ENCODE measurements around the gene NCLN. TPM values are rescaled to one million over a fixed set of nuclear protein-coding genes. Genes with fewer than 3 reads are reported as not detected.
A peak's percentile ranks its signal among the peaks of the same experiment; 100 is the strongest.
"Not testable (repeated sequence)": the region's sequence is repeated elsewhere in the genome, so short reads cannot be mapped to it uniquely, and the experiment has no call there.

The NCLN gene
- total and polyA plus RNA-seq, 3 experiments from 2014 or later = 47.4 to 96.0 (median 94.7) TPM

GRCh38 chr19:3208317-3209207 lies 22.8 kb downstream of the NCLN start:
- Histone ChIP-seq H3K9me3 (ENCODE audit: low read length) (no peaks in the 10 kb centered on the region), H3K27me3 (ENCODE audit: insufficient read depth, low read length, poor library complexity, severe bottlenecking) (no peaks in the 10 kb centered on the region), H3K4me1 (ENCODE audit: insufficient read depth, low read length) (no peaks in the 10 kb centered on the region), H3K36me3 (ENCODE audit: insufficient read depth, low read length) (no peaks in the 10 kb centered on the region), H3K27ac (ENCODE audit: low read depth, low read length) (no peak overlapping the region), H3K4me3 (ENCODE audit: low read length) (no peak overlapping the region)
- DNase-seq = no peak
- H3K27me3 Mint-ChIP-seq = peaks cover 0 to 3% of the 10 kb centered on the region in 2 donors
- ChIA-PET POLR2A (no interaction called here), CTCF (no interaction called here)
- no peaks in the 10 kb centered on the region for H3K9me3 Mint-ChIP-seq
- no peak overlapping the region for H3K4me3 Mint-ChIP-seq
- H3K4me1 Mint-ChIP-seq = peaks cover 0 to 2% (median 0%) of the 10 kb centered on the region in 3 donors
- peaks cover 0 to 35% (median 0%) of the 10 kb centered on the region in 3 donors for H3K36me3 Mint-ChIP-seq
- H3K27ac Mint-ChIP-seq = no peak overlapping the region

DNA sequence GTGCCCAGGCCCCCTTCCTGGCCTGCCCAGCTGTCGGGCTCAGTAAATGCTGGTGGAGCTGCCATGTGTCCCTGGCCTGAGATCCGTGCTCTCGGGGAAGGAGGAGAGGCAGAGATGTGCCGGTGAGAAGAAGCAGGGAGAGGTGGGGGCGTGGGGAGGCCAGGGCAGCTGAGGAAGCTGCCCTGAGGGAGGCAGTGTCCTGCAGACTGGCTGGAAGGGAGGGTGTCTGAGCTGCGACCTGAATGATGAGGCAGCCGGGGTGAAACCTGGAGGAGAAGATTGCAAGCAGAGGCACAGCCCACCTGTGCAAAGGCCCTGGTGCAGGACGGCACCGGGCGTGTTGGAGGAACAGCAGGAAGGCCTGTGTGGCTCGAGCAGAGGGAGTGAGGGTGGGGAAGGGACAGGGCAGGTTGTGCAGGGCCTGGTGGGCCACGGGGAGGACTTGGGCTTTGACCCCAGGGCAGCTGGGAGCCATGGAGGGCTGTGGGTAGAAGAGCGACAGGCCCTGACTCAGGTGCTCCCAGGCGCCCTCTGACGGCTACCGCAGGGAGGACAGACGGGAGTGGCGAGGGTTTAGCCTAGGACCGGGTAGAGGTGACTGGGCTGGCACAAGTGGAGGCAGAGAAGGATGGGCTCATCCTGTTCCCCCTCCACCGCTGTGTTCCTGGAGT lies 24.8 kb downstream of the NCLN start:
- no peaks in the 10 kb centered on the region for H3K9me3 ChIP-seq (ENCODE audit: low read length)
- ChIA-PET CTCF (interaction anchor here (0.7 to 1.4 kb wide), 3 partner anchors 27 to 260 kb away, joined by 3 read pairs; no protein-coding TSS in a partner anchor), POLR2A (no interaction called here)
- H3K27ac Mint-ChIP-seq = peak overlapping the region in 1 of 8 donors; percentile 77
- H3K27me3 Mint-ChIP-seq = peaks cover 0 to 3% of the 10 kb centered on the region in 2 donors
- peaks cover 0 to 2% (median 0%) of the 10 kb centered on the region in 3 donors for H3K4me1 Mint-ChIP-seq
- H3K36me3 Mint-ChIP-seq = peaks cover 0 to 24% (median 0%) of the 10 kb centered on the region in 3 donors
- no peaks in the 10 kb centered on the region for H3K9me3 Mint-ChIP-seq
- H3K4me1 ChIP-seq (ENCODE audit: insufficient read depth, low read length) = no peaks in the 10 kb centered on the region
- no peak overlapping the region for H3K4me3 Mint-ChIP-seq
- no peaks in the 10 kb centered on the region for H3K36me3 ChIP-seq (ENCODE audit: insufficient read depth, low read length)
- H3K27me3 ChIP-seq (ENCODE audit: insufficient read depth, low read length, poor library complexity, severe bottlenecking) = no peaks in the 10 kb centered on the region
- no peak overlapping the region for H3K27ac ChIP-seq (ENCODE audit: low read depth, low read length)
- peak; percentile 36 to 71 (median 49) for DNase-seq
- no peak overlapping the region for H3K4me3 ChIP-seq (ENCODE audit: low read length)

DNA sequence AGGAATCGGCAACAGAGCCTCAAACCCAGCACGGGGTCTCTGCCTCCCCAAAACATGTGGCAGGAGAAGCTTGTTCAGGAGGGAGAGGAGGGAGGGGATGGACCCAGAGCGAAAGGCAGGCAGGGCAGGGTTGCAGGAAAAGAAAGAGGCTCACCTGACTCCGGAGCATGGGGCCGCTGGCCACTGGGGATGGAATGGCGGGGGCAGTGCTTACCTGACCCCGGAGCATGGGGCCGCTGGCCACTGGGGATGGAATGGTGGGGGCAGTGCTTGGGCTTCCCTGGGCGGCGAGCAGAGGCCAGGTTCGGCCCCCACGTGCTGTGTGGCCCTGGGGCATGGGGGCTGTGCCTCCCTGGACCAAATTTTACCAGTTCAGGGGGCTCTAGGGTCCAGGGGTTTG lies 25.5 kb downstream of the NCLN start:
- no peak overlapping the region for H3K4me3 Mint-ChIP-seq
- H3K27ac ChIP-seq (ENCODE audit: low read depth, low read length) = no peak overlapping the region
- H3K27me3 Mint-ChIP-seq = peaks cover 0 to 3% of the 10 kb centered on the region in 2 donors
- H3K4me1 Mint-ChIP-seq = peaks cover 0 to 2% (median 0%) of the 10 kb centered on the region in 3 donors
- CTCF ChIA-PET = no interaction called here
- POLR2A ChIA-PET = interaction anchor here (1.3 kb wide), 1 partner anchor 13 kb away, joined by 6 read pairs; the partner anchor contains the start of gene CELF5
- H3K27ac Mint-ChIP-seq = no peak overlapping the region
- H3K4me1 ChIP-seq (ENCODE audit: insufficient read depth, low read length) = no peaks in the 10 kb centered on the region
- no peaks in the 10 kb centered on the region for H3K9me3 Mint-ChIP-seq
- DNase-seq = peak in 1 of 5 donors; percentile 43
- no peaks in the 10 kb centered on the region for H3K36me3 ChIP-seq (ENCODE audit: insufficient read depth, low read length)
- H3K9me3 ChIP-seq (ENCODE audit: low read length) = no peaks in the 10 kb centered on the region
- peaks cover 0 to 20% (median 0%) of the 10 kb centered on the region in 3 donors for H3K36me3 Mint-ChIP-seq
- H3K27me3 ChIP-seq (ENCODE audit: insufficient read depth, low read length, poor library complexity, severe bottlenecking) = no peaks in the 10 kb centered on the region
- H3K4me3 ChIP-seq (ENCODE audit: low read length) = no peak overlapping the region

DNA sequence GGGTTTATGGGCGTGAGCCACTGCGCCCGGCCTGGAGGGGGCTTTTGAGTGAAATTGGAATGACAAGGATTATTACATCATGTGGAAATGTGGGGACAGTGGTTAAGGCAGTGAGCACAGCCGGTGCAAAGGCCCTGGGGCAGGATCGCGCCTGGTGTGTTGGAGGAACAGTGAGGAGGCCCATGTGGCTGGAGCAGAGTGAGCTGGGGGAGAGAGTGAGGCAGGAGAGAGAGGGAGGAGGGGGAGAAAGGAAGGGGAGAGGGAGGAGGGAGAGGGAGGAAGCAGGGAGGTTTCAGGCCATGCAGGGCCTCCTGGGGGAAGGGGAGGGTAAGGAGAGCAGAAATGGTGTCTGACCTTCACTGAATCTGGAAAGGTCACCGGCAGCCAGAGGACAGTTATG lies 27.4 kb downstream of the NCLN start:
- H3K9me3 Mint-ChIP-seq = no peaks in the 10 kb centered on the region
- H3K27ac Mint-ChIP-seq = no peak overlapping the region
- Histone ChIP-seq H3K9me3 (ENCODE audit: low read length) (no peaks in the 10 kb centered on the region), H3K4me3 (ENCODE audit: low read length) (no peak overlapping the region), H3K4me1 (ENCODE audit: insufficient read depth, low read length) (no peaks in the 10 kb centered on the region), H3K27me3 (ENCODE audit: insufficient read depth, low read length, poor library complexity, severe bottlenecking) (no peaks in the 10 kb centered on the region), H3K36me3 (ENCODE audit: insufficient read depth, low read length) (no peaks in the 10 kb centered on the region), H3K27ac (ENCODE audit: low read depth, low read length) (no peak overlapping the region)
- H3K4me1 Mint-ChIP-seq = peaks cover 0 to 2% (median 0%) of the 10 kb centered on the region in 3 donors
- DNase-seq = no peak
- ChIA-PET POLR2A (no interaction called here), CTCF (no interaction called here)
- no peak overlapping the region for H3K4me3 Mint-ChIP-seq
- peaks cover 0 to 10% (median 0%) of the 10 kb centered on the region in 3 donors for H3K36me3 Mint-ChIP-seq
- peaks cover 0 to 5% of the 10 kb centered on the region in 2 donors for H3K27me3 Mint-ChIP-seq

GRCh38 chr19:3216874-3217273 lies 31.1 kb downstream of the NCLN start:
- H3K27ac Mint-ChIP-seq = no peak overlapping the region
- no peaks in the 10 kb centered on the region for H3K36me3 Mint-ChIP-seq
- Histone ChIP-seq H3K9me3 (ENCODE audit: low read length) (no peaks in the 10 kb centered on the region), H3K27me3 (ENCODE audit: insufficient read depth, low read length, poor library complexity, severe bottlenecking) (no peaks in the 10 kb centered on the region), H3K4me3 (ENCODE audit: low read length) (no peak overlapping the region), H3K27ac (ENCODE audit: low read depth, low read length) (no peak overlapping the region), H3K4me1 (ENCODE audit: insufficient read depth, low read length) (no peaks in the 10 kb centered on the region), H3K36me3 (ENCODE audit: insufficient read depth, low read length) (no peaks in the 10 kb centered on the region)
- peaks cover 0 to 3% of the 10 kb centered on the region in 2 donors for H3K27me3 Mint-ChIP-seq
- no peaks in the 10 kb centered on the region for H3K9me3 Mint-ChIP-seq
- ChIA-PET POLR2A (no interaction called here), CTCF (no interaction called here)
- H3K4me3 Mint-ChIP-seq = no peak overlapping the region
- no peak for DNase-seq
- H3K4me1 Mint-ChIP-seq = no peaks in the 10 kb centered on the region

- Mint-ChIP-seq H3K4me3 (no peak overlapping the region), H3K4me1 (no peaks in the 10 kb centered on the region), H3K27me3 (peaks cover 3 to 7% of the 10 kb centered on the region in 2 donors), H3K27ac (no peak overlapping the region), H3K36me3 (no peaks in the 10 kb centered on the region), H3K9me3 (no peaks in the 10 kb centered on the region)
- Histone ChIP-seq H3K9me3 (ENCODE audit: low read length) (no peaks in the 10 kb centered on the region), H3K4me1 (ENCODE audit: insufficient read depth, low read length) (no peaks in the 10 kb centered on the region), H3K4me3 (ENCODE audit: low read length) (no peak overlapping the region), H3K27me3 (ENCODE audit: insufficient read depth, low read length, poor library complexity, severe bottlenecking) (peaks cover 5% of the 10 kb centered on the region), H3K27ac (ENCODE audit: low read depth, low read length) (no peak overlapping the region), H3K36me3 (ENCODE audit: insufficient read depth, low read length) (no peaks in the 10 kb centered on the region)
- ChIA-PET CTCF (interaction anchor here (0.7 kb wide), 1 partner anchor 13 kb away, joined by 3 read pairs; no protein-coding TSS in a partner anchor), POLR2A (no interaction called here)
- no peak for DNase-seq
These were observed 34.8 kb downstream of the NCLN start for GRCh38 chr19:3220576-3220975.

DNA sequence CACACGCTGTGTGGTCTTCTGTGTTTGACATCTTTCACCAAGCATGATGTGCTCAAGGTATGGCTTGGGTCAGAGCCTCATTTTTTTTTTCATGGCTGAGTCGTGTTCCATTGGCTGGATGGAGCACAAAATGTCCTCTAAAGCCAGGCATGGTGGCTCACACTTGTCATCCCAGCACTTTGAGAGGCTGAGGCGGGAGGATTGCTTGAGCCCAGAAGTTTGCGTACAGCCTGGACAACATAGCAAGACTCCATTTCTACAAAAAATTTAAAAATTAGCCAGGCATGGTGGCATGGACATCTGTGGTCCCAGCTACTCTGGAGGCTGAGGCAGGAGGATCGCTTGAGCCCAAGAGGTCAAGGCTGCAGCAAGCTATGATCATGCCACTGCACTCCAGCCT lies 35.8 kb downstream of the NCLN start:
- POLR2A ChIA-PET; H3K9me3 Mint-ChIP-seq; H3K4me3 Mint-ChIP-seq; H3K36me3 ChIP-seq (ENCODE audit: insufficient read depth, low read length); CTCF ChIA-PET; DNase-seq; H3K4me1 ChIP-seq (ENCODE audit: insufficient read depth, low read length); H3K27ac Mint-ChIP-seq; H3K36me3 Mint-ChIP-seq; H3K4me1 Mint-ChIP-seq; H3K4me3 ChIP-seq (ENCODE audit: low read length); H3K9me3 ChIP-seq (ENCODE audit: low read length); H3K27ac ChIP-seq (ENCODE audit: low read depth, low read length): not testable (repeated sequence)
- peaks cover 11% of the 10 kb centered on the region for H3K27me3 ChIP-seq (ENCODE audit: insufficient read depth, low read length, poor library complexity, severe bottlenecking)
- peaks cover 8 to 14% of the 10 kb centered on the region in 2 donors for H3K27me3 Mint-ChIP-seq

GRCh38 chr19:3222709-3223108 lies 37.0 kb downstream of the NCLN start:
- CTCF ChIA-PET = no interaction called here

More at GRCh38 chr19:3222709-3223108, 37.0 kb downstream of the NCLN start:
- peaks cover 16% of the 10 kb centered on the region for H3K27me3 ChIP-seq (ENCODE audit: insufficient read depth, low read length, poor library complexity, severe bottlenecking)
- H3K4me3 ChIP-seq (ENCODE audit: low read length) = no peak overlapping the region
- no peaks in the 10 kb centered on the region for H3K36me3 Mint-ChIP-seq
- H3K4me3 Mint-ChIP-seq = peak overlapping the region in 1 of 7 donors; percentile 8
- H3K4me1 Mint-ChIP-seq = no peaks in the 10 kb centered on the region
- peaks cover 12 to 22% of the 10 kb centered on the region in 2 donors for H3K27me3 Mint-ChIP-seq
- H3K27ac ChIP-seq (ENCODE audit: low read depth, low read length) = no peak overlapping the region
- H3K9me3 ChIP-seq (ENCODE audit: low read length) = no peaks in the 10 kb centered on the region
- no peak overlapping the region for H3K27ac Mint-ChIP-seq
- no peaks in the 10 kb centered on the region for H3K9me3 Mint-ChIP-seq
- no peak for DNase-seq
- POLR2A ChIA-PET = interaction anchor here (0.6 kb wide), 1 partner anchor 11 kb away, joined by 3 read pairs; no protein-coding TSS in a partner anchor
- no peaks in the 10 kb centered on the region for H3K4me1 ChIP-seq (ENCODE audit: insufficient read depth, low read length)
- no peaks in the 10 kb centered on the region for H3K36me3 ChIP-seq (ENCODE audit: insufficient read depth, low read length)

Data from CD8-positive, alpha-beta memory T cell (primary cell).